Activated CD4-positive, alpha-beta T cell treated with anti-CD3 and anti-CD28 coated beads, Interleukin-2, amount 50 U/mL, for 4 hours (primary cell): ENCODE results near the gene TOMM40L.
"Not testable (repeated sequence)": the region's sequence is repeated elsewhere in the genome, so short reads cannot be mapped to it uniquely, and the experiment has no call there.

ENCODE experiments used
- DNase-seq, 2 experiments: peaks; one replicate each; pipeline ENCODE4 v3.0.0-alpha.2; 2020

Gene TOMM40L

GRCh38 chr1:161222175-161223019 lies 3.5 kb upstream of the TOMM40L start:
- no peak for DNase-seq

- DNase-seq: no peak
Measured at GRCh38 chr1:161223805-161224694, 1.8 kb upstream of the TOMM40L start.

GRCh38 chr1:161224695-161225087 lies 1.2 kb upstream of the TOMM40L start:
- DNase-seq: not testable (repeated sequence)

- no peak for DNase-seq
Measured at GRCh38 chr1:161225178-161225533, 704 bp upstream of the TOMM40L start.

- DNase-seq: no peak
Measured at GRCh38 chr1:161226320-161226711, 456 bp downstream of the TOMM40L start.

GRCh38 chr1:161226759-161227158 lies 899 bp downstream of the TOMM40L start:
- no peak for DNase-seq

GRCh38 chr1:161227196-161227871 lies 1.5 kb downstream of the TOMM40L start:
- peak; percentile 90 to 93 for DNase-seq

- DNase-seq: no peak
Measured at GRCh38 chr1:161228032-161228431, 2.2 kb downstream of the TOMM40L start.

- no peak for DNase-seq
Measured at GRCh38 chr1:161229896-161230295, 4.0 kb downstream of the TOMM40L start.

- DNase-seq: no peak
Measured at GRCh38 chr1:161230762-161231161, 4.9 kb downstream of the TOMM40L start.

GRCh38 chr1:161233102-161233501 lies 7.2 kb downstream of the TOMM40L start:
- no peak for DNase-seq

GRCh38 chr1:161235957-161236775 lies 10.3 kb downstream of the TOMM40L start:
- DNase-seq: no peak

GRCh38 chr1:161238039-161238473 lies 12.2 kb downstream of the TOMM40L start, which contains the start of gene NR1I3:
Gene NR1I3 (minus strand): TSS chr1:161238203. CDS start chr1:161236565, 1,638 bp downstream.
- no peak for DNase-seq

- DNase-seq: no peak
Measured at GRCh38 chr1:161241682-161242081, 15.8 kb downstream of the TOMM40L start.

- DNase-seq: no peak
Measured at GRCh38 chr1:161242313-161242712, 16.5 kb downstream of the TOMM40L start.

GRCh38 chr1:161244888-161245287 lies 19.0 kb downstream of the TOMM40L start:
- no peak for DNase-seq

- not testable (repeated sequence) for DNase-seq
Measured at GRCh38 chr1:161250100-161250499, 24.2 kb downstream of the TOMM40L start.

GRCh38 chr1:161250829-161251228 lies 25.0 kb downstream of the TOMM40L start:
- no peak for DNase-seq

GRCh38 chr1:161251579-161251978 lies 25.7 kb downstream of the TOMM40L start:
- DNase-seq: no peak

- not testable (repeated sequence) for DNase-seq
Measured at GRCh38 chr1:161255302-161255701, 29.4 kb downstream of the TOMM40L start.

GRCh38 chr1:161255955-161256520 lies 30.2 kb downstream of the TOMM40L start:
- DNase-seq: not testable (repeated sequence)

GRCh38 chr1:161257109-161257508 lies 31.2 kb downstream of the TOMM40L start:
- DNase-seq: not testable (repeated sequence)
